NCI-H1694 (cell line): Measurements from ENCODE around the gene PCDHA2.
"Not testable (repeated sequence)": the region's sequence is repeated elsewhere in the genome, so short reads cannot be mapped to it uniquely, and the experiment has no call there.

Source experiments
- DNase-seq: peaks from one replicate; lab custom pipeline; 2025; lab: John Stamatoyannopoulos, UW

Gene PCDHA2

DNA sequence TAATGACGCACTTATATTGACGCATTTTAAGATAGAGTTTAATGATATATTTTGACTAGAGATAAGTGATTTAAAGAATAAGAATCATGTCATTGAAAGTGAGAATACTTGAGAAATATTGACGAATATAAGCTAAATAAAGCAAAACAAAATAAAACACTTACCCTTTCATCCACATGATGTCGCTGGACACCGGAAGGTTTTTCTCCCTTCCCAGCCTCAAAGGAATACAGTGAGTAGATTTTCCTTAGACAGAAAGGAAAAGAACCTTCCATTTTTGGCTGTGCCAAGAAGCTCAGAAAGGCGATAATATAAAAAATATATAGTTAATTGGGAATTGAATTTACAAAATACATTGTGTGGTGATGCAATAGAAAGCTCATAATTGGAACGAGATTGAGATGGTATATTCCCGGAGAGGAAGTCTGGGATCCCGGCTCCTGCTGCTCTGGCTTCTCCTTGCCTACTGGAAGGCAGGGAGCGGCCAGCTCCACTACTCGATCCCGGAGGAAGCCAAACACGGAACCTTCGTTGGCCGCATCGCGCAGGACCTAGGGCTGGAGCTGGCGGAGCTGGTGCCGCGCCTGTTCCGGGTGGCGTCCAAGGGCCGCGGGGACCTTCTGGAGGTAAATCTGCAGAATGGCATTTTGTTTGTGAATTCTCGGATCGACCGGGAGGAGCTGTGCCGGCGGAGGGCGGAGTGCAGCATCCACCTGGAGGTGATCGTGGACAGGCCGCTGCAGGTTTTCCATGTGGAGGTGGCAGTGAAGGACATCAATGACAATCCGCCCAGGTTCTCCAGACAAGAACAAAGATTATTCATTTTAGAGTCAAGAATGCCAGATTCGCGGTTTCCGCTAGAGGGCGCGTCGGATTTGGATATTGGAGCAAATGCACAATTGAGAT lies 27.0 kb downstream of the PCDHA2 start, which contains the start of gene PCDHA5:
TSS of gene PCDHA5 (plus strand) at position 239 of the 906 bp plus-strand sequence.
- no peak for DNase-seq

DNA sequence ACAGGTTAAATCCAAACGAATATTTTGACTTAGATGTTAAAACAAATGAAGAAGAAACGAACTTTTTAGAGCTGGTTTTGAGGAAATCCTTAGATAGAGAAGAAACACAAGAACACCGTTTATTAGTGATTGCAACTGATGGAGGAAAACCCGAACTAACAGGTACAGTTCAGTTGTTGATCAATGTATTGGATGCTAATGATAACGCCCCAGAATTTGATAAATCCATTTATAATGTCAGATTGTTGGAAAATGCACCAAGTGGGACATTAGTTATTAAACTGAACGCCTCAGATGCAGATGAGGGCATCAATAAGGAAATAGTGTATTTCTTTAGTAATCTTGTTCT lies 27.6 kb downstream of the PCDHA2 start:
- DNase-seq = no peak

DNA sequence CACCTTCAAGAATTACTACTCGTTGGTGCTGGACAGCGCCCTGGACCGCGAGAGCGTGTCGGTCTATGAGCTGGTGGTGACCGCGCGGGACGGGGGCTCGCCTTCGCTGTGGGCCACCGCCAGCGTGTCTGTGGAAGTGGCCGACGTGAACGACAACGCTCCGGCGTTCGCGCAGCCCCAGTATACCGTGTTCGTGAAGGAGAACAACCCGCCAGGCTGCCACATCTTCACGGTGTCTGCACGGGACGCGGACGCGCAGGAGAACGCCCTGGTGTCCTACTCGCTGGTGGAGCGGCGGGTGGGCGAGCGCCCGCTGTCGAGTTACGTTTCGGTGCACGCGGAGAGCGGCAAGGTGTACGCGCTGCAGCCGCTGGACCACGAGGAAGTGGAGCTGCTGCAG lies 28.3 kb downstream of the PCDHA2 start:
- not testable (repeated sequence) for DNase-seq

DNA sequence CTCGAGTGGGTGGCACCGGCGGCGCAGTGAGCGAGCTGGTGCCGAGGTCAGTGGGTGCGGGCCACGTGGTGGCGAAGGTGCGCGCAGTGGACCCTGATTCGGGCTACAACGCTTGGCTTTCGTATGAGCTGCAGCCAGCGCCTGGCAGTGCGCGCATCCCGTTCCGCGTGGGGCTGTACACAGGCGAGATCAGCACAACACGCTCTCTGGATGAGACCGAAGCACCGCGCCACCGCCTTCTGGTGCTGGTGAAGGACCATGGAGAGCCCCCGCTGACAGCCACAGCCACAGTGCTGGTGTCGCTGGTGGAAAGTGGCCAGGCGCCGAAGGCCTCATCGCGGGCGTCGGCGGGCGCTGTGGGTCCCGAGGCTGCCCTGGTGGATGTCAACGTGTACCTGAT lies 28.8 kb downstream of the PCDHA2 start:
- no peak for DNase-seq

DNA sequence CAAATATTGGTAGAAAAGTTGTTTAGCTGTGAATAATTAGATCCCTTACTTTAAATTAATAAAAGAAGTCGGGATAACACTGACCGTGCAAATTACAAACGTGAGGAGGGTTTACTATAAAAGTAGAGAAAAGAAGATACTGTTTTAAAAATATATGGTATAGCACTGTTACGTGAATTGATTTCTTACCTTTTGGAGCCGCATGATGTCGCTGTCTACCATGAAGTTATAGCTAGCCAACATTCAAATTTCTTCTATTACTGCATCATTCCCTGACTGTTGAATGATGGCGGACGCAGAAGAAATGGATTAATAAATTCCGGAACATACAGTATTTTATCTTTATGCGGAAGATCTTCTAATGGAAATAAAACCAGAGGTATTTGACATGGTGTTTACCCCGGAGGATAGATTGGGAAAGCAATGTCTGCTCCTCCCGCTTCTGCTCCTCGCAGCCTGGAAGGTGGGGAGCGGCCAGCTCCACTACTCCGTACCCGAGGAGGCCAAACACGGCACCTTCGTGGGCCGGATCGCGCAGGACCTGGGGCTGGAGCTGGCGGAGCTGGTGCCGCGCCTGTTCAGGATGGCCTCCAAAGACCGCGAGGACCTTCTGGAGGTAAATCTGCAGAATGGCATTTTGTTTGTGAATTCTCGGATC lies 33.2 kb downstream of the PCDHA2 start, which contains the start of gene PCDHA6:
TSS of gene PCDHA6 (plus strand) at position 257 of the 658 bp plus-strand sequence. CDS start at position 389, 132 bp downstream.
- DNase-seq = no peak

DNA sequence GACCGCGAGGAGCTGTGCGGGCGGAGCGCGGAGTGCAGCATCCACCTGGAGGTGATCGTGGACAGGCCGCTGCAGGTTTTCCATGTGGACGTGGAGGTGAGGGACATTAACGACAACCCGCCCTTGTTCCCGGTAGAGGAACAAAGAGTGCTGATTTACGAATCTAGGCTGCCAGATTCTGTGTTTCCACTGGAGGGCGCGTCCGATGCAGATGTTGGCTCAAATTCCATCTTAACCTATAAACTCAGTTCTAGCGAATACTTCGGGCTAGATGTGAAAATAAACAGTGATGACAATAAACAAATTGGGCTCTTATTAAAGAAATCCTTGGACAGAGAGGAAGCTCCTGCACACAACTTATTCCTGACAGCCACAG lies 33.7 kb downstream of the PCDHA2 start:
- DNase-seq = no peak

DNA sequence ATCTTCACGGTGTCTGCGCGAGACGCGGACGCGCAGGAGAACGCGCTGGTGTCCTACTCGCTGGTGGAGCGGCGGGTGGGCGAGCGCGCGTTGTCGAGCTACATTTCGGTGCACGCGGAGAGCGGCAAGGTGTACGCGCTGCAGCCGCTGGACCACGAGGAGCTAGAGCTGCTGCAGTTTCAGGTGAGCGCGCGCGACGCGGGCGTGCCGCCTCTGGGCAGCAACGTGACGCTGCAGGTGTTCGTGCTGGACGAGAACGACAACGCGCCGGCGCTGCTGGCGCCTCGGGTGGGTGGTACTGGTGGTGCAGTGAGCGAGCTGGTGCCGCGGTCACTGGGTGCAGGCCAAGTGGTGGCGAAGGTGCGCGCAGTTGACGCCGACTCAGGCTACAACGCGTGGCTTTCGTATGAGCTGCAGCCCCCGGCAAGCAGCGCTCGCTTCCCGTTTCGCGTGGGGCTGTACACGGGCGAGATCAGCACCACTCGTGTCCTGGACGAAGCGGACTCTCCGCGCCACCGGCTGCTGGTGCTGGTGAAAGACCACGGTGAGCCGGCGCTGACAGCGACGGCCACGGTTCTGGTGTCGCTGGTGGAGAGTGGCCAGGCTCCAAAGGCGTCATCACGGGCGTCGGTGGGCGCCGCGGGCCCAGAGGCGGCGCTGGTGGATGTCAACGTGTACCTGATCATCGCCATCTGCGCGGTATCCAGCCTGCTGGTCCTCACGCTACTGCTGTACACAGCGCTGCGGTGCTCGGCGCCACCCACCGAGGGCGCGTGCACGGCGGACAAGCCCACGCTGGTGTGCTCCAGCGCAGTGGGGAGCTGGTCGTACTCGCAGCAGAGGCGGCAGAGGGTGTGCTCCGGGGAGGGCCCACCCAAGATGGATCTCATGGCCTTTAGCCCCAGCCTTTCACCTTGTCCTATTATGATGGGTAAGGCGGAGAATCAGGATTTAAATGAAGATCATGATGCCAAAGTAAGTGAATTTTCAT lies 35.2 kb downstream of the PCDHA2 start:
- not testable (repeated sequence) for DNase-seq

DNA sequence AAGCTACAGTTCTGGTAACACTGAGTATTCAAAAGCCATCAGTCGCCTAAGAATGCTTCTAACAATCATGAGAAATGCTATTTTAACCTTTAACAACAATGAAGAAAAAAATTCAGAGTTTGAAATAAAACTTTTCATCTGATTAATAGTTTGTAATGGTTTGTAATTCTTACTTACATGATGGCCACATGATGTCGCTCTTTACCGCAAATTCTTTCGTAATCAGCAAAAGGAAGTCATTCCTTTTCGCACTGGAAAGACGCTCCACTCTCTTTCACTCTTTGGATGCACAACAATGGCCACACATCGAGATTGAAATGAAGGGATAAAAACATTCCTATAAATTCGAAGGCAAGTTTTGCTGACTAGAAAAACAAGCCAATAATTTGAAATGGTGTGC lies 39.3 kb downstream of the PCDHA2 start, which contains the start of gene PCDHA7:
TSS of gene PCDHA7 (plus strand) at position 277 of the 400 bp plus-strand sequence. CDS start at position 392, 115 bp downstream.
- DNase-seq = no peak

DNA sequence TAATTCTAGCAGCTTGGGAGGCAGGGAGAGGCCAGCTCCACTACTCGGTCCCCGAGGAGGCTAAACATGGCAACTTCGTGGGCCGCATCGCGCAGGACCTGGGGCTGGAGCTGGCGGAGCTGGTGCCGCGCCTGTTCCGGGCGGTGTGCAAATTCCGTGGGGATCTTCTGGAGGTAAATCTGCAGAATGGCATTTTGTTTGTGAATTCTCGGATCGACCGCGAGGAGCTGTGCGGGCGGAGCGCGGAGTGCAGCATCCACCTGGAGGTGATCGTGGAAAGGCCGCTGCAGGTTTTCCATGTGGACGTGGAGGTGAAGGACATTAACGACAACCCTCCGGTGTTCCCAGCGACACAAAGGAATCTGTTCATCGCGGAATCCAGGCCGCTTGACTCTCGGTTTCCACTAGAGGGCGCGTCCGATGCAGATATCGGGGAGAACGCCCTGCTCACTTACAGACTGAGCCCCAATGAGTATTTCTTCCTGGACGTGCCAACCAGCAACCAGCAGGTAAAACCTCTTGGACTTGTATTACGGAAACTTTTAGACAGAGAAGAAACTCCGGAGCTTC lies 39.9 kb downstream of the PCDHA2 start:
- not testable (repeated sequence) for DNase-seq

DNA sequence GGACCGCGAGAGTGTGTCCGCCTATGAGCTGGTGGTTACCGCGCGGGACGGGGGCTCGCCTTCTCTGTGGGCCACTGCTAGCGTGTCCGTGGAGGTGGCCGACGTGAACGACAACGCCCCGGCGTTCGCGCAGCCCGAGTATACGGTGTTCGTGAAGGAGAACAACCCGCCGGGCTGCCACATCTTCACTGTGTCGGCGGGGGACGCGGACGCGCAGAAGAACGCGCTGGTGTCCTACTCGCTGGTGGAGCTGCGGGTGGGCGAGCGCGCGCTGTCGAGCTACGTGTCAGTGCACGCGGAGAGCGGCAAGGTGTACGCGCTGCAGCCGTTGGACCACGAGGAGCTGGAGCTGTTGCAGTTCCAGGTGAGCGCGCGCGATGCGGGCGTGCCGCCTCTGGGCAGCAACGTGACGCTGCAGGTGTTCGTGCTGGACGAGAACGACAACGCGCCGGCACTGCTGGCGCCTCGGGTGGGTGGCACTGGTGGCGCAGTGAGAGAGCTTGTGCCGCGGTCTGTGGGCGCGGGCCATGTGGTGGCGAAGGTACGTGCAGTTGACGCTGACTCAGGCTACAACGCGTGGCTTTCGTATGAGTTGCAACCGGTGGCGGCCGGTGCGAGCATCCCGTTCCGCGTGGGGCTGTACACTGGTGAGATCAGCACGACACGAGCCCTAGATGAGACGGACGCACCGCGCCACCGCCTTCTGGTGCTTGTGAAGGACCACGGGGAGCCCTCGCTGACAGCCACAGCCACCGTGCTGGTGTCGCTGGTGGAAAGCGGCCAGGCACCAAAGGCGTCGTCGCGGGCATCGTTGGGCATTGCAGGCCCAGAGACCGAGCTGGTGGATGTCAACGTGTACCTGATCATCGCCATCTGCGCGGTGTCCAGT lies 41.2 kb downstream of the PCDHA2 start:
- no peak for DNase-seq

DNA sequence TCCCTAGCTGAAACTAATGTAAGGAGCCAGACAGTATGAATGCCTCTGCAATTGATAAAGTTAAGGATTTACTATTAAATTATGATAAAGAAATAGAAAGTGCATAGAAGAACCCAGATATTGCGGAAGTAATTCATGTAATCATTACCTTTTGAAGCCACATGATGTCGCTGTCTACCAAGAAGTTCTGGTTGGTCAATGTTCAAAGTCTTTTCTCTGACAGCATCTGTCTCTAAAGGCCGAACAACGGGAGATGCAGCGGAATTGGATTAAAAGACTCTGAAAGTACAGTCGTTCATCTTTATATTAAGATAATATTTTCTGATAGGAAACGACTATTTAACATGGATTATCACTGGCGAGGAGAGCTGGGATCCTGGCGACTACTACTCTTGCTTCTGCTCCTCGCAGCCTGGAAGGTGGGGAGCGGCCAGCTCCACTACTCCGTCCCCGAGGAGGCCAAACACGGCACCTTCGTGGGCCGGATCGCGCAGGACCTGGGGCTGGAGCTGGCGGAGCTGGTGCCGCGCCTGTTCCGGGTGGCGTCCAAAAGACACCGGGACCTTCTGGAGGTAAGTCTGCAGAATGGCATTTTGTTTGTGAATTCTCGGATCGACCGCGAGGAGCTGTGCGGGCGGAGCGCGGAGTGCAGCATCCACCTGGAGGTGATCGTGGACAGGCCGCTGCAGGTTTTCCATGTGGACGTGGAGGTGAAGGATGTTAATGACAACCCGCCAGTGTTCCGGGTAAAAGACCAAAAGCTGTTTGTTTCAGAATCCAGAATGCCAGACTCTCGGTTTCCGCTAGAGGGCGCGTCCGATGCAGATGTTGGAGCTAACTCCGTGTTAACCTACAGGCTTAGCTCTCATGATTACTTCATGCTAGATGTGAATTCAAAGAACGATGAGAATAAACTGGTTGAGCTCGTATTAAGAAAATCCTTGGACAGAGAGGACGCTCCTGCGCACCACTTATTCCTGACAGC lies 46.6 kb downstream of the PCDHA2 start, which contains the start of gene PCDHA8:
TSS of gene PCDHA8 (plus strand) at position 210 of the 985 bp plus-strand sequence. CDS start at position 345, 135 bp downstream.
- DNase-seq = peak; percentile 38

DNA sequence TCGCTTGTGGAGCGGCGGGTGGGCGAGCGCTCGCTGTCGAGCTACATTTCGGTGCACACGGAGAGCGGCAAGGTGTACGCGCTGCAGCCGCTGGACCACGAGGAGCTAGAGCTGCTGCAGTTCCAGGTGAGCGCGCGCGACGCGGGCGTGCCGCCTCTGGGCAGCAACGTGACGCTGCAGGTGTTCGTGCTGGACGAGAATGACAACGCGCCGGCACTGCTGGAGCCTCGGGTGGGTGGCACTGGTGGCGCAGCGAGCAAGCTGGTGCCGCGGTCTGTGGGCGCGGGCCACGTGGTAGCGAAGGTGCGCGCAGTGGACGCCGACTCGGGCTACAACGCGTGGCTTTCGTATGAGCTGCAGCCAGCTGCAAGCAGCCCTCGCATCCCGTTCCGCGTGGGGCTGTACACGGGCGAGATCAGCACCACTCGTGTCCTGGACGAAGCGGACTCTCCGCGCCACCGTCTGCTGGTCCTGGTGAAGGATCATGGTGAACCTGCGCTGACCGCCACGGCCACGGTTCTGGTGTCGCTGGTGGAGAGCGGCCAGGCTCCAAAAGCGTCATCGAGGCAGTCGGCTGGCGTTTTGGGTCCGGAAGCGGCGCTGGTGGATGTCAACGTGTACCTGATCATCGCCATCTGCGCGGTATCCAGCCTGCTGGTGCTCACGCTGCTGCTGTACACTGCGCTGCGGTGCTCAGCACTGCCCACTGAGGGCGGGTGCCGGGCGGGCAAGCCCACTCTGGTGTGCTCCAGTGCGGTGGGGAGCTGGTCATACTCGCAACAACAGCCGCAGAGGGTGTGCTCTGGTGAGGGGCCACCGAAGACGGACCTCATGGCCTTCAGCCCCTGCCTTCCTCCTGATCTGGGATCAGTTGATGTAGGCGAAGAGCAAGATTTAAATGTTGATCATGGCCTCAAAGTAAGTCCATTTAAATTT lies 48.4 kb downstream of the PCDHA2 start:
- DNase-seq = no peak
